ENCODE data around the gene FOS.

DNA sequence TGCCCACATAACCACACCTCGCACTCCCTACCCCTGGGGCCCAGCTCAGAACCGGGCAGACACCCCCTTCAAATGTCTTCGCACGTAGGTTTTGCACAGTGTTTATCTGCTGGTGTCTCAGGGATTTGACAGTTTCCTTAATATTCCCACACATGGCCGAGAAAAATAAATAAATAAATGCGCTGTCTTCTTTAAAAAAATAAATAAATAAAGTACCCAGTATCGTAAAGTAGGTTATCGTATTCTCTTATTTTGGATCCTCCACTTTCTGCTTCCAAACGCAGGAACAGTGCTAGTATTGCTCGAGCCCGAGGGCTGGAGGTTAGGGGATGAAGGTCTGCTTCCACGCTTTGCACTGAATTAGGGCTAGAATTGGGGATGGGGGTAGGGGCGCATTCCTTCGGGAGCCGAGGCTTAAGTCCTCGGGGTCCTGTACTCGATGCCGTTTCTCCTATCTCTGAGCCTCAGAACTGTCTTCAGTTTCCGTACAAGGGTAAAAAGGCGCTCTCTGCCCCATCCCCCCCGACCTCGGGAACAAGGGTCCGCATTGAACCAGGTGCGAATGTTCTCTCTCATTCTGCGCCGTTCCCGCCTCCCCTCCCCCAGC is 710 bp upstream of the FOS start:
- TF ChIP-seq POLR2AphosphoS5 (IDR thresholded peaks at IDR 0.05): no peak
- TF ChIP-seq, protein P1, sequence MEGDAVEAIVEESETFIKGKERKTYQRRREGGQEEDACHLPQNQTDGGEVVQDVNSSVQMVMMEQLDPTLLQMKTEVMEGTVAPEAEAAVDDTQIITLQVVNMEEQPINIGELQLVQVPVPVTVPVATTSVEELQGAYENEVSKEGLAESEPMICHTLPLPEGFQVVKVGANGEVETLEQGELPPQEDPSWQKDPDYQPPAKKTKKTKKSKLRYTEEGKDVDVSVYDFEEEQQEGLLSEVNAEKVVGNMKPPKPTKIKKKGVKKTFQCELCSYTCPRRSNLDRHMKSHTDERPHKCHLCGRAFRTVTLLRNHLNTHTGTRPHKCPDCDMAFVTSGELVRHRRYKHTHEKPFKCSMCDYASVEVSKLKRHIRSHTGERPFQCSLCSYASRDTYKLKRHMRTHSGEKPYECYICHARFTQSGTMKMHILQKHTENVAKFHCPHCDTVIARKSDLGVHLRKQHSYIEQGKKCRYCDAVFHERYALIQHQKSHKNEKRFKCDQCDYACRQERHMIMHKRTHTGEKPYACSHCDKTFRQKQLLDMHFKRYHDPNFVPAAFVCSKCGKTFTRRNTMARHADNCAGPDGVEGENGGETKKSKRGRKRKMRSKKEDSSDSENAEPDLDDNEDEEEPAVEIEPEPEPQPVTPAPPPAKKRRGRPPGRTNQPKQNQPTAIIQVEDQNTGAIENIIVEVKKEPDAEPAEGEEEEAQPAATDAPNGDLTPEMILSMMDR (IDR thresholded peaks at IDR 0.05): no peak
